Gastroesophageal sphincter (tissue), 4 donors: ENCODE data around the gene NPPB. TPM values are rescaled to one million over a fixed set of nuclear protein-coding genes. Genes with fewer than 3 reads are reported as not detected.

Source experiments
- ATAC-seq: fragments of 150-250 bp; one replicate; pipeline ENCODE4 v1.9.1; 2016; ENCODE audit warnings: mild to moderate bottlenecking, moderate library complexity
- H3K27ac ChIP-seq, 4 donors: fragments of 200-600 bp; sonication (generic) in 3 of 4; 1 replicate in 3 of 4; 2 replicates in 1 of 4; pipeline ENCODE4 v1.5.1; 2016 to 2019
- H3K27me3 ChIP-seq: fragments of 200-600 bp; sonication (generic); one replicate; pipeline ENCODE4 v1.5.1; 2019
- H3K36me3 ChIP-seq, 2 donors: fragments of 200-600 bp; sonication (generic); one replicate each; pipeline ENCODE4 v1.5.1; 2019; ENCODE audit warnings: control low read depth in 1 of 2
- H3K4me1 ChIP-seq, 3 donors: fragments of 200-600 bp; sonication (generic); 1 replicate in 2 of 3; 2 replicates in 1 of 3; pipeline ENCODE4 v1.5.1; 2016 to 2019; ENCODE audit warnings: control low read depth in 2 of 3
- H3K4me3 ChIP-seq, 2 donors: fragments of 200-600 bp; sonication (generic); one replicate each; pipeline ENCODE4 v1.5.1; 2019; ENCODE audit warnings: mild to moderate bottlenecking in 1 of 2, moderate library complexity in 1 of 2
- H3K9me3 ChIP-seq, 3 donors: fragments of 200-600 bp; sonication (generic); one replicate each; pipeline ENCODE4 v1.5.1; 2017 to 2019; ENCODE audit warnings: control low read depth in 2 of 3
- CTCF ChIP-seq, 4 experiments: fragments of 200-600 bp in 2 of 4; fragments of 450-650 bp in 2 of 4; sonication (generic) in 1 of 4; IDR thresholded peaks; one replicate each; pipeline ENCODE4 v1.5.1; 2017 to 2019; ENCODE audit warnings: antibody characterized with exemption in 4 of 4, mild to moderate bottlenecking in 2 of 4, moderate library complexity in 2 of 4
- EP300 ChIP-seq: sonication (generic); formaldehyde crosslinking; IDR thresholded peaks from one replicate; pipeline ENCODE4 v1.6.1; 2017; ENCODE audit warnings: antibody characterized with exemption, mild to moderate bottlenecking
- POLR2A ChIP-seq, 2 donors: fragments of 450-650 bp; IDR thresholded peaks; one replicate each; pipeline ENCODE4 v1.6.1; 2017; ENCODE audit warnings: antibody characterized with exemption in 2 of 2, mild to moderate bottlenecking in 2 of 2, moderate library complexity in 1 of 2
- POLR2AphosphoS5 ChIP-seq: sonication (generic); formaldehyde crosslinking; IDR thresholded peaks from one replicate; pipeline ENCODE4 v1.6.1; 2017; ENCODE audit warnings: antibody characterized with exemption
- WGBS, 2 donors: methylation state at CpG; one replicate each; pipeline ENCODE4 v1.1.5; 2018; ENCODE audit warnings: low coverage in 1 of 2; 5-methylcytosine and 5-hydroxymethylcytosine counted together
- total RNA-seq, 4 donors: library from RNA; depleted of rRNA; stranded (reverse); fragments of >200 nt; gene quantifications; one replicate each; pipeline ENCODE4 v1.1.0, GENCODE V29; 2016

NPPB gene
- total RNA-seq, 4 donors from 2014 or later, result not detected

- no peaks in the 10 kb centered on the region for H3K9me3 ChIP-seq
- no peaks in the 10 kb centered on the region for H3K36me3 ChIP-seq
- H3K4me1 ChIP-seq, result peaks cover 0 to 7% (median 0%) of the 10 kb centered on the region in 3 donors
- H3K4me3 ChIP-seq, result no peak overlapping the region
- WGBS, 2 donors, result 0 to 13% methylated on average over 2 to 5 of the region's 53 CpGs
- ATAC-seq, result peak; percentile 60
- H3K27me3 ChIP-seq, result peaks cover 97% of the 10 kb centered on the region
- H3K27ac ChIP-seq, result no peak overlapping the region
- TF ChIP-seq EP300, result no peak
- peak in 3 of 4 experiments; percentile 8 to 30 (median 27) for TF ChIP-seq CTCF (IDR thresholded peaks at IDR 0.05)
These were observed 475 bp upstream of the NPPB start for GRCh38 chr1:11858968-11859871.

GRCh38 chr1:11858158-11858557 is 587 bp downstream of the NPPB start:
- H3K4me3 ChIP-seq, result no peak overlapping the region
- TF ChIP-seq POLR2AphosphoS5 (no peak), CTCF (IDR thresholded peaks at IDR 0.05) (no peak), POLR2A (IDR thresholded peaks at IDR 0.05) (no peak), EP300 (no peak)
- peaks cover 0 to 7% (median 0%) of the 10 kb centered on the region in 3 donors for H3K4me1 ChIP-seq
- ATAC-seq, result no peak
- no peaks in the 10 kb centered on the region for H3K9me3 ChIP-seq
- H3K36me3 ChIP-seq, result no peaks in the 10 kb centered on the region
- no peak overlapping the region for H3K27ac ChIP-seq
- 83 to 93% methylated on average over 3 to 6 of the region's 14 CpGs for WGBS, 2 donors
- H3K27me3 ChIP-seq, result peaks cover 89% of the 10 kb centered on the region

DNA sequence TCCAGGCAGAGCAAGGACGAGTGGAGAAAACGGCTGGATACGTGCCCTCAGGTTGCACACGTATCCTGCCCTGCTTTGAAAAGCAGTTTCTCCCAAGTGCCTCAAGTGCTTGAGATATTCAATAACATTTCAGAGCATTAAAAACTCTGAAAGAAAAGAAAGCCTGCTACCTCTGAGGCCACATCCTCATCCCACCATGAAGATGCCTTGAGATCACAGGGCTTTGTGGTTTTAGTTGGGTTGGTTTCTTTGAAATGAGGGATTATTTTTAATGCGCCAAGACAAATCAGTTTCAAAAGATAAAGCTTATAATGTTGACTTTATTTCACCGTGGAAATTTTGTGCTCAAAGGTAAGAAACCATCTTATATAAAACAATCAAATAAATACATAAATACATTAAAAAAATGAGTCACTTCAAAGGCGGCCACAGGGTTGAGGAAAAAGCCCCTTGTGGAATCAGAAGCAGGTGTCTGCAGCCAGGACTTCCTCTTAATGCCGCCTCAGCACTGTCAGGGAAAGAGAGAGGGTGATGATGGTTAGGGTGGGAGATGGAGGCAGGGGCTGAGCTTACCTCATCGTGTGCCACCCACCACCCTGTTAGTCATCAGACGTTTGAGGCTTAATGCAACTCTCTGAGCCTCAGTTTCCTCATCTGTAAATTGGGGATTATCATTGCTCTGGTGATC is 1.4 kb downstream of the NPPB start:
- TF ChIP-seq EP300, result no peak
- no peak for TF ChIP-seq POLR2A (IDR thresholded peaks at IDR 0.05)
- no peak for TF ChIP-seq POLR2AphosphoS5
- TF ChIP-seq CTCF (IDR thresholded peaks at IDR 0.05), result no peak
- H3K4me3 ChIP-seq, result no peak overlapping the region

DNA sequence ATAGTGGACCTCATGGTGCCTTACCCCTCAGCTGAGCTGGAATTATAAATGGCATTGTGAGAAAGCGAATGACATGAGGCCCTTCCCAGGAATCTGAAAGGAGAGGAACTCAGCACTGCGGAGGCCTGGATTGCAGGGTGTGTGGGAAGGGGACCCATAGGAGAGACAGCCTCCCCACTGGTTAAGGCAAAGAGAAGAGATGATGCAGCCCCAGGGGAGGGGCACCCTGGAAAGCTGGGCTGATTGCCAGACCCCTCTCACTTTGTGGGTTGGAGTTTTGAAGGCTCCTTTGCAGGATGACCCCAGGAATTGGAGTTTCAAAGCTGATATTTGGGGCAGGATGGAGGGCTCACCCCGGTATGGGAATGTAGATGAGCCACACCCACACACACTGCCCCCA is 2.0 kb downstream of the NPPB start:
- peaks cover 84% of the 10 kb centered on the region for H3K27me3 ChIP-seq
- ATAC-seq, result no peak
- TF ChIP-seq EP300 (no peak), POLR2AphosphoS5 (no peak), POLR2A (IDR thresholded peaks at IDR 0.05) (no peak), CTCF (IDR thresholded peaks at IDR 0.05) (no peak)
- H3K9me3 ChIP-seq, result no peaks in the 10 kb centered on the region
- peaks cover 0 to 7% (median 0%) of the 10 kb centered on the region in 3 donors for H3K4me1 ChIP-seq
- 38% methylated on average over 3 of the region's 3 CpGs; no CpG with 5 or more reads in 1 of the 2 donors for WGBS, 2 donors
- H3K27ac ChIP-seq, result no peak overlapping the region
- H3K4me3 ChIP-seq, result no peak overlapping the region
- H3K36me3 ChIP-seq, result no peaks in the 10 kb centered on the region

More for the DNA sequence above, 1.4 kb downstream of the NPPB start:
- no peaks in the 10 kb centered on the region for H3K9me3 ChIP-seq
- no peaks in the 10 kb centered on the region for H3K36me3 ChIP-seq
- peaks cover 86% of the 10 kb centered on the region for H3K27me3 ChIP-seq
- H3K4me1 ChIP-seq, result peaks cover 0 to 7% (median 0%) of the 10 kb centered on the region in 3 donors
- ATAC-seq, result no peak
- H3K27ac ChIP-seq, result no peak overlapping the region
- WGBS, 2 donors, result 32 to 70% methylated on average over 5 to 10 of the region's 10 CpGs
